Subcutaneous abdominal adipose tissue (tissue), 5 donors: ENCODE data around the gene ANXA10.
"Not testable (repeated sequence)": the region's sequence is repeated elsewhere in the genome, so short reads cannot be mapped to it uniquely, and the experiment has no call there.

ENCODE experiments used
- H3K27ac ChIP-seq: one replicate; pipeline ENCODE4 v1.7.0; 2013; ENCODE audit warnings: low read depth, mild to moderate bottlenecking, inconsistent platforms, low read length, moderate library complexity
- H3K27me3 ChIP-seq, 5 donors: one replicate each; pipeline ENCODE4 v1.7.0; 2013; ENCODE audit warnings: low read length in 5 of 5, inconsistent platforms in 1 of 5; ENCODE audit not compliant: control insufficient read depth in 5 of 5, insufficient read depth in 4 of 5
- H3K36me3 ChIP-seq, 5 donors: one replicate each; pipeline ENCODE4 v1.7.0; 2013; ENCODE audit warnings: low read length in 5 of 5; ENCODE audit not compliant: control insufficient read depth in 5 of 5, insufficient read depth in 5 of 5
- H3K4me1 ChIP-seq, 5 donors: one replicate each; pipeline ENCODE4 v1.7.0; 2013; ENCODE audit warnings: low read length in 5 of 5, mild to moderate bottlenecking in 3 of 5, moderate library complexity in 1 of 5; ENCODE audit not compliant: control insufficient read depth in 5 of 5, insufficient read depth in 5 of 5
- H3K4me3 ChIP-seq, 5 donors: one replicate each; pipeline ENCODE4 v1.7.0; 2013; ENCODE audit warnings: low read length in 5 of 5, low read depth in 1 of 5
- H3K9ac ChIP-seq, 5 donors: one replicate each; pipeline ENCODE4 v1.7.0; 2013; ENCODE audit warnings: low read length in 5 of 5, mild to moderate bottlenecking in 4 of 5, moderate library complexity in 3 of 5
- H3K9me3 ChIP-seq, 5 donors: one replicate each; pipeline ENCODE4 v1.7.0; 2013; ENCODE audit warnings: low read length in 5 of 5; ENCODE audit not compliant: control insufficient read depth in 5 of 5
- donor health status: healthy.
- donor health status: healthy.
- donor health status: healthy.
- donor health status: healthy.
- donor health status: healthy.

Gene ANXA10

DNA sequence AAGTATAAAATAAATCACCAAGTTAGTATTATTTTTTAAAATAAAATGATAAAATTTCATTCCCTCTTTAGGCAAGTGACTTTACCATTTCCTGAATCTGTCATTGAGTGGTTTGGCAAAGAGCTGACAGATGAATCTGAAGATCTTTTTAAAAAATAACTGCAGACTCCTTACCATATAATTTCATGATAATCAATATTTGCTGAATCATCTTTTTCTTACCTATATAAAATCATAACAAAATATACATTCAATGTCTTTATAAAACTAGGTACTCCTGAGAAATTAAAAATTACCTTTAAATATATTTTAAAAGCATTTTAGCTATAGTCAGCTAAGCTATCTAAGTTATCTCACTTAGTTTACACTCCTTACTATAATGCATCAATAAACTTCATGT is 17.2 kb downstream of the ANXA10 start:
- Histone ChIP-seq H3K27ac (no peak overlapping the region), H3K27me3 (no peaks in the 10 kb centered on the region), H3K36me3 (no peaks in the 10 kb centered on the region), H3K9ac (no peak overlapping the region), H3K4me1 (no peaks in the 10 kb centered on the region), H3K9me3 (peaks cover 0 to 3% (median 0%) of the 10 kb centered on the region in 5 donors), H3K4me3 (no peak overlapping the region)

- H3K4me1 ChIP-seq, H3K27me3 ChIP-seq, H3K36me3 ChIP-seq, H3K27ac ChIP-seq, H3K4me3 ChIP-seq, H3K9me3 ChIP-seq, H3K9ac ChIP-seq: not testable (repeated sequence)
Measured at GRCh38 chr4:168113059-168113458, 20.7 kb downstream of the ANXA10 start.

DNA sequence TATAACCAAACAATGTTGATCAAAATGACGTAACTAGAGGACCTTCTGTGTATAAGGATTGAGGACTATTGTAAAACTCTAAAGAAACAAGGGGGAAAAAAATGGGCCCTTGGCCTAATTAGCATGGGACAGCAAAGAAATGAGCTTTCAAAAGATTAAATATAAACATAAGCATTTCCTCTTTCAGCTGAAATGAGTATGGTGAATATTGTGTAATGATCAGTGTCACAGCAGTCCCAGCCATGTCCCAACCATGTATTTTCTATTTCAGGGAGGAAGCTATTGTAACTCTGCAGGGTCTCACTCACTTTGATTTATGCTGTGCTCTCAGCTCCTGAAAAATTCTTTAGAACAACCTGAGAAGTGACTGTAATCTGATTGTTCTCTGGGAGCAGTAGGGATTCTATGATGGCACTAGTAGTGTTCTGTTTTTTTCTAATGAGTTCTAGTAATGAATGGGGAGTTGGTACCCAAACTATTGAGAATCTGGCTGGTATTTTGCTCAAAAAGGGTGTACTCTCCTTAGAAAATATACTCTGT is 25.8 kb downstream of the ANXA10 start:
- Histone ChIP-seq H3K9me3 (no peaks in the 10 kb centered on the region), H3K36me3 (no peaks in the 10 kb centered on the region), H3K4me1 (no peaks in the 10 kb centered on the region), H3K9ac (no peak overlapping the region), H3K27ac (no peak overlapping the region), H3K27me3 (no peaks in the 10 kb centered on the region), H3K4me3 (no peak overlapping the region)

- no peaks in the 10 kb centered on the region for H3K4me1 ChIP-seq
- H3K9me3 ChIP-seq = no peaks in the 10 kb centered on the region
- no peak overlapping the region for H3K9ac ChIP-seq
- no peaks in the 10 kb centered on the region for H3K36me3 ChIP-seq
- H3K27me3 ChIP-seq = no peaks in the 10 kb centered on the region
- H3K4me3 ChIP-seq = no peak overlapping the region
- no peak overlapping the region for H3K27ac ChIP-seq
Measured at GRCh38 chr4:168119100-168119499, 26.8 kb downstream of the ANXA10 start.

DNA sequence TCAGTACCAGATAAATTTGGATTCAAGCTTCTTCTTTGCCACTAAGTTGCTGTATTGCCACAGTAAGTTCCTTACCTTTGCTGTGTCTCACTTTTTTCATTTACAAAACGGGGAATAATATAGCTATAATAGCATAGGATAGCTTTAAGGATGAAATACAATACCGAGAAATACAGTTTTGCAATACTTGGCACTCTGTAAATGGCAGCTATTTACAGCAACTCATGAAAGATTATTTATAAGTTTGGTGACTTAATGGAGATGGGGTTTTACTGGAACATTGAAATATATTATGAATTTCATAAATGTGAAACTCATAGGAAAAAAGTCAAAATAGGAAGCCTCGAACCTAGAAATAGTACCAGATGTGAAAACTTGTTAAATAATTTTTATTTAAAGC is 27.6 kb downstream of the ANXA10 start:
- H3K27ac ChIP-seq = no peak overlapping the region

DNA sequence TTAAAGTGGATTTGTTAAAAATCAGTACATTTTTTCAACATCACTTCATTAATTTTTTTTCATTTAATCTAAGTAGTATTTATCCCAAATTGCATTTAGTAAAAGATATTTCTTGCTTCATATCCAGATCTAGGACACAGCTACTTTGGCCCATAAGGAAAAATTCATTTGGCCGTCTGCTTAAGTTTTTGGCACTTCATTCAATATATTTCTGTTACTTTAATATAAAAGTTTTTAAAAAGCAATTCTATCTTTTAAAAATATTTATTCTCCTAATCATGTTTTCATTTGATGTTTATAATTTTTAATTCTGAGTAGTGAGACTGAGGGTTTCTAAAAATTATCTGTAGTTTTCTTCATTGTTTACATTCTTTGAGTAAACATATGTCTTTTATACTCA is 28.5 kb downstream of the ANXA10 start:
- no peak overlapping the region for H3K9ac ChIP-seq
- H3K4me1 ChIP-seq = no peaks in the 10 kb centered on the region
- H3K27ac ChIP-seq = no peak overlapping the region
- no peaks in the 10 kb centered on the region for H3K9me3 ChIP-seq
- no peaks in the 10 kb centered on the region for H3K36me3 ChIP-seq
- H3K4me3 ChIP-seq = no peak overlapping the region
- H3K27me3 ChIP-seq = no peaks in the 10 kb centered on the region

More for the DNA sequence above, 27.6 kb downstream of the ANXA10 start:
- Histone ChIP-seq H3K9me3 (no peaks in the 10 kb centered on the region), H3K4me1 (no peaks in the 10 kb centered on the region), H3K9ac (no peak overlapping the region), H3K27me3 (no peaks in the 10 kb centered on the region), H3K36me3 (no peaks in the 10 kb centered on the region), H3K4me3 (no peak overlapping the region)

DNA sequence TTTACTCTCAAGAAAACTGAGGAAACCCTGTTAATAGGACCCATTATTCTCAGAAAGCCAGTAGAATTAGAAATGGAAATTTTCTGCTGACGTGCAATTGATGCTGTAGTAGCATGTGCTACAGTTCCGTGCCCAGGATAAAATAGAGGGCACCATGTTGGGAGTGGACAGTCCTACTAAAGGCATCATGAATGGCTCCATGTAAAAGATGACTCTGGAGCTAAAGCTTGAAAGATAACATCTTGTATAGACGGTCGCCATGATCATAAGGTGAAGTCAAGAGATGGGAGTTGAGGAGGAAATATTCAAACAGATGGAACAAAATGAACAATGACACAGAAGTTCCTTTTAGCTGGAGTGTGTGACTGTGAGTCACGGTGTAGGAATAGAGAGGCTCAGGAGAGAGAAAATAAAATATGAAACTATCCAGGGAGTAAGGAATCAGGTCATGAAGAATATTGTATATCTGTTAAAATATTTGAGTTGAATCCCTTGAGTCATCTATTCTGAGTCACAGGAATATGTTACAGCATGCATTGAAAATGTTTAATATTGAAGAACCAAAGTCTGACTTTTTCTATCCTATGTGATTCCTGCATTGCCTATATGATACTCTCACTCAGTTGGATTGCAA is 31.8 kb downstream of the ANXA10 start:
- no peak overlapping the region for H3K4me3 ChIP-seq
- no peaks in the 10 kb centered on the region for H3K36me3 ChIP-seq
- H3K4me1 ChIP-seq = no peaks in the 10 kb centered on the region
- no peak overlapping the region for H3K9ac ChIP-seq
- H3K27me3 ChIP-seq = no peaks in the 10 kb centered on the region
- H3K9me3 ChIP-seq = no peaks in the 10 kb centered on the region
- no peak overlapping the region for H3K27ac ChIP-seq

DNA sequence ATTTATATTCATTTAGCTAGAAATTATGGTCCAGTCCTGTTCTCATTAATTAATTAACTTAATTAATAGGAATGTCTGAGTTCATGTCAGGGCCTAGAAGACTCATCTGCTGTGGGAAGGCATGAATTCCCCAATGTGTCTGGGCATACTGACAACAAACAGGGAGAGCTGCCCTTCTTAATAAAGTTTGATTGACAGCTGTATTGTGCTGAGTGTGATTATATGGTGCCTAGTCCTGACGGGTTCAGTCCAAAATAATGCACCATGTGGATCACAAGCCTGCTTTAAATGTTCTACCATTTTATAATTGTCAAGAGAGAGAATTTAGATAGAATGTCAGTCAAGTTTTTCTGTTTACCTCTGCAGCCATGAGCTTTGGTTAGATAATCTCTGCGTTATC is 34.6 kb downstream of the ANXA10 start:
- Histone ChIP-seq H3K27me3 (no peaks in the 10 kb centered on the region), H3K9me3 (no peaks in the 10 kb centered on the region), H3K4me3 (no peak overlapping the region), H3K27ac (no peak overlapping the region), H3K4me1 (no peaks in the 10 kb centered on the region), H3K36me3 (no peaks in the 10 kb centered on the region), H3K9ac (no peak overlapping the region)

- no peaks in the 10 kb centered on the region for H3K36me3 ChIP-seq
- H3K9me3 ChIP-seq = no peaks in the 10 kb centered on the region
- H3K9ac ChIP-seq = no peak overlapping the region
- no peaks in the 10 kb centered on the region for H3K4me1 ChIP-seq
- H3K4me3 ChIP-seq = no peak overlapping the region
- H3K27ac ChIP-seq = no peak overlapping the region
- H3K27me3 ChIP-seq = no peaks in the 10 kb centered on the region
Measured at GRCh38 chr4:168128601-168129000, 36.3 kb downstream of the ANXA10 start.

DNA sequence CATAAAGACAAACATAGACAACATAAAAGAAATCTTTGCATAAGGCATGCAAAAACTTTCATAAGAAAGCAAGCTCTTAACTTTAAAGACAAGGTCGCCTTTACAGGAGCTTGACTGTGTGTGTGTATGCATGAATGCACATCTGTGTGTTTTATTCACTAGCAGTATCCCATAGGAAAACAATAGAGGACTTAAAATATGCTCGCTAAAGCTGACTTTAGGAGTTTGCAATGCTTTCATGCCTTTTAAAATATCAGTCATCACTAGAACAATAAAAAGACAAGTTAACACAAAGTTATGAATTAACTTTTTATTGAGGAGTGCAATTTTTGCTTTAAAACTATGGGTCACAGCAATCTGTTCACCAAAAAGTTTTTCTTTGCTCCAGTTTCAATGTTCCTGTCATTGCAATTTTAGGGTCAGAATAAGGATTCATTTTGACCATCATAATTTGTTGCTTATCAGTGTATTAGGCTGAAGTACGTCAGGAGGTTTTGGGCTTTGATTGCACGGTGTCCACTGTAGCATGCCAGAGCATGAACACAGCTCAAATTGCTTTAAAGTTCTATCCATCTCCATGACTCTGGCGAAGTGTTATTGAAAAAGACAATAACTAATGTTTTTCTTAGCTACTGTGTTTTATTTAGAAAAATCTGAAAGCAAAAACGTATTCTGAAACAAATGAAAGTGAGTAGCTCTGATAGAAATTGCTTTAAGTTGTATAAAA is 36.9 kb downstream of the ANXA10 start:
- Histone ChIP-seq H3K27me3 (no peaks in the 10 kb centered on the region), H3K27ac (no peak overlapping the region), H3K4me1 (no peaks in the 10 kb centered on the region), H3K9ac (no peak overlapping the region), H3K4me3 (no peak overlapping the region), H3K36me3 (no peaks in the 10 kb centered on the region), H3K9me3 (no peaks in the 10 kb centered on the region)
